Measurements from ENCODE around the gene IL1A. TPM values are rescaled to one million over a fixed set of nuclear protein-coding genes. Genes with fewer than 3 reads are reported as not detected.
"Not testable (repeated sequence)": the region's sequence is repeated elsewhere in the genome, so short reads cannot be mapped to it uniquely, and the experiment has no call there.

IL1A gene
- 1 to 10 TPM in 1 of 4 donors, under 1 TPM in 1, not detected in 2; 0.24 to 2.2 TPM for total RNA-seq

- ATAC-seq (ENCODE audit: low FRiP score) (peak; percentile 94), DNase-seq (ENCODE audit: low spot score) (no peak)
- no peak for TF ChIP-seq CTCF (IDR thresholded peaks at IDR 0.05)
Measured at GRCh38 chr2:112784199-112785189, at the start of gene IL1A. Gene IL1A (minus strand): TSS chr2:112784493. CDS start chr2:112783770, 723 bp downstream.

- ATAC-seq (ENCODE audit: low FRiP score) (no peak), DNase-seq (ENCODE audit: low spot score) (no peak)
- TF ChIP-seq CTCF (IDR thresholded peaks at IDR 0.05) = no peak
Measured at GRCh38 chr2:112833976-112834375, 49.7 kb upstream of the IL1A start.

- not testable (repeated sequence) for DNase-seq (ENCODE audit: low spot score); ATAC-seq (ENCODE audit: low FRiP score)
Measured at GRCh38 chr2:112833639-112833931, 49.3 kb upstream of the IL1A start.

- DNase-seq (ENCODE audit: low spot score) (no peak), ATAC-seq (ENCODE audit: low FRiP score) (no peak)
- TF ChIP-seq CTCF (IDR thresholded peaks at IDR 0.05) = no peak
Measured at GRCh38 chr2:112832841-112833638, 48.7 kb upstream of the IL1A start.

GRCh38 chr2:112831946-112832840 is 47.9 kb upstream of the IL1A start:
- DNase-seq (ENCODE audit: low spot score) (no peak), ATAC-seq (ENCODE audit: low FRiP score) (no peak)
- no peak for TF ChIP-seq CTCF (IDR thresholded peaks at IDR 0.05)

GRCh38 chr2:112831513-112831845 is 47.2 kb upstream of the IL1A start:
- no peak for TF ChIP-seq CTCF (IDR thresholded peaks at IDR 0.05)
- no peak for ATAC-seq (ENCODE audit: low FRiP score)
- no peak for DNase-seq (ENCODE audit: low spot score)

Data from omental fat pad (tissue), 4 donors.